ENCODE results near the gene EPAS1. TPM values are rescaled to one million over a fixed set of nuclear protein-coding genes. Genes with fewer than 3 reads are reported as not detected.

The EPAS1 gene
- total RNA-seq, 1 experiment from 2014 or later, result 106 TPM

GRCh38 chr2:46286715-46287114 lies 10.5 kb upstream of the EPAS1 start:
- no peaks in the 10 kb centered on the region for H3K36me3 ChIP-seq (ENCODE audit: control insufficient read depth, insufficient read depth, low read length)
- CTCF ChIA-PET, result no interaction called here
- H3K4me3 ChIP-seq (ENCODE audit: low read depth in 2 of 2, low read length in 2 of 2), result no peak overlapping the region
- H3K4me1 ChIP-seq (ENCODE audit: control insufficient read depth, insufficient read depth, low read length), result no peaks in the 10 kb centered on the region
- BruUV-seq (replicated peaks), result no TSS peak
- H3K27me3 ChIP-seq (ENCODE audit: control insufficient read depth, insufficient read depth, low read length), result no peaks in the 10 kb centered on the region
- intact Hi-C loops (cut with micrococcal nuclease; ENCODE audit: unreplicated experiment), result no loop called here
- ATAC-seq (no peak), DNase-seq (ENCODE audit: low read depth, low spot score) (no peak)
- TF ChIP-seq POLR2AphosphoS5 (IDR thresholded peaks at IDR 0.05; ENCODE audit: low read depth, low read length), result no peak
- no peak for TF ChIP-seq REST (IDR thresholded peaks at IDR 0.05; ENCODE audit: insufficient read depth in 1 of 2, low read depth in 2 of 2, low read length in 1 of 2)
- no peak for TF ChIP-seq SIN3A (IDR thresholded peaks at IDR 0.05; ENCODE audit: borderline replicate concordance, insufficient read depth, low read depth, low read length)
- TF ChIP-seq TCF7L2 (IDR thresholded peaks at IDR 0.05; ENCODE audit: low read depth, low read length), result no peak
- TF ChIP-seq CTCF (IDR thresholded peaks at IDR 0.05), result no peak
- H3K9me3 ChIP-seq (ENCODE audit: control insufficient read depth, insufficient read depth, low read depth, low read length), result no peaks in the 10 kb centered on the region
- POLR2A ChIA-PET, result no interaction called here
- no peak overlapping the region for H3K27ac ChIP-seq (ENCODE audit: low read length)
- in situ Hi-C loops (cut with HindIII; ENCODE audit: low pct_unique_long_range_greater_than_20kb, low sequenced_read_pairs), result no loop called here

GRCh38 chr2:46290078-46290477 lies 7.1 kb upstream of the EPAS1 start:
- in situ Hi-C loops (cut with HindIII; ENCODE audit: low pct_unique_long_range_greater_than_20kb, low sequenced_read_pairs) (no loop called here), intact Hi-C loops (cut with micrococcal nuclease; ENCODE audit: unreplicated experiment) (no loop called here)
- Histone ChIP-seq H3K36me3 (ENCODE audit: control insufficient read depth, insufficient read depth, low read length) (no peaks in the 10 kb centered on the region), H3K9me3 (ENCODE audit: control insufficient read depth, insufficient read depth, low read depth, low read length) (no peaks in the 10 kb centered on the region), H3K27ac (ENCODE audit: low read length) (no peak overlapping the region), H3K4me3 (ENCODE audit: low read depth in 2 of 2, low read length in 2 of 2) (no peak overlapping the region), H3K27me3 (ENCODE audit: control insufficient read depth, insufficient read depth, low read length) (no peaks in the 10 kb centered on the region), H3K4me1 (ENCODE audit: control insufficient read depth, insufficient read depth, low read length) (no peaks in the 10 kb centered on the region)
- no TSS peak for BruUV-seq (replicated peaks)
- DNase-seq (ENCODE audit: low read depth, low spot score), result no peak
- ATAC-seq, result no peak
- POLR2A ChIA-PET, result no interaction called here
- CTCF ChIA-PET, result no interaction called here
- TF ChIP-seq REST (IDR thresholded peaks at IDR 0.05; ENCODE audit: insufficient read depth in 1 of 2, low read depth in 2 of 2, low read length in 1 of 2) (no peak), TCF7L2 (IDR thresholded peaks at IDR 0.05; ENCODE audit: low read depth, low read length) (no peak), POLR2AphosphoS5 (IDR thresholded peaks at IDR 0.05; ENCODE audit: low read depth, low read length) (no peak)

Measured in Panc1 (cell line).